ENCODE data around the gene ATR. TPM values are rescaled to one million over a fixed set of nuclear protein-coding genes. Genes with fewer than 3 reads are reported as not detected.
A peak's percentile ranks its signal among the peaks of the same experiment; 100 is the strongest.

Gene ATR
- polyA plus RNA-seq, 3 donors, result 6.3 to 16.4 (median 6.6) TPM

DNA sequence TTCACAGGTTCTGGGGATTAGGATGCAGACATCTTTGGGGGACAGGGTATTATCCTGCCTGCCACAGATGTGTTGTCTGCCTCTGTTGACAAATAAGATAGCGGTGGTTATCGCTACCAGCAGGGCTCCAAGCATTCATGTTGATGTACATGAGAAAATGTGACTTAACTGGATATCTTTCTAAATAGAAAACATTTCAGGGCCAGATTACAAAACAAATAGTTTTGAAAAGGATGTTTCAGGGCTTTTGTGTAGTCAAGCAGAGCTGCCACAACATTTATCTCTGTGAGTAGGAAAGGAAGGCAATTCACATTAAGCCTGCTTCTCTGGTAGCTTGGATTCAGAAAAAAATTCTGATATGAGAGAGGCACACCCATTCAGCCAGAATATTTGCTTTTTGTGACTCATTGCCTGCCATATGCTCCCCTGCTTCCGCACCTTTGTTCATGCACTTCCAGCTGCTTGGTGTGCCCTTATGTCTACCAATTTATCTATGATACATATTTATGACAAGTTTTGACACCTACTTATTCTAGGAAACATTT lies 40.5 kb upstream of the ATR start:
- no peak for DNase-seq
- no peak overlapping the region for H2AFZ ChIP-seq (ENCODE audit: insufficient read depth, low read depth, low read length, poor library complexity, severe bottlenecking)
- H3K27ac Mint-ChIP-seq, result no peak overlapping the region
- no peaks in the 10 kb centered on the region for H3K27me3 ChIP-seq (ENCODE audit: control insufficient read depth in 2 of 2, insufficient read depth in 2 of 2, low read length in 2 of 2)
- no peaks in the 10 kb centered on the region for H3K4me1 ChIP-seq (ENCODE audit: control insufficient read depth in 1 of 2, insufficient read depth in 2 of 2, low read length in 2 of 2)
- no peak overlapping the region for H3K9ac ChIP-seq (ENCODE audit: insufficient read depth, low read length, poor library complexity, severe bottlenecking)
- H3K9me3 ChIP-seq (replicated peaks in 1 of 2; ENCODE audit: control insufficient read depth in 1 of 2, insufficient read depth in 1 of 2, low read length in 2 of 2), result no peaks in the 10 kb centered on the region
- intact Hi-C loops (cut with micrococcal nuclease), result no loop called here
- H3K4me2 ChIP-seq (replicated peaks; ENCODE audit: extremely low read depth, low read length, poor library complexity, severe bottlenecking), result no peak overlapping the region
- H3K79me2 ChIP-seq (ENCODE audit: insufficient read depth, low read length), result no peaks in the 10 kb centered on the region
- no peaks in the 10 kb centered on the region for H3K27me3 Mint-ChIP-seq (ENCODE audit: low read depth in 3 of 3)
- H3K36me3 ChIP-seq (replicated peaks in 1 of 2; ENCODE audit: control insufficient read depth in 1 of 2, insufficient read depth in 2 of 2, low read length in 2 of 2), result no peaks in the 10 kb centered on the region
- H3K4me3 ChIP-seq (replicated peaks in 1 of 3; ENCODE audit: low read depth in 2 of 3, low read length in 3 of 3), result no peak overlapping the region
- no peaks in the 10 kb centered on the region for H4K20me1 ChIP-seq (ENCODE audit: insufficient read depth, low read length)
- H3K9me3 Mint-ChIP-seq, result no peaks in the 10 kb centered on the region
- no peaks in the 10 kb centered on the region for H3K36me3 Mint-ChIP-seq
- H3K4me1 Mint-ChIP-seq, result no peaks in the 10 kb centered on the region
- no peak overlapping the region for H3K27ac ChIP-seq (ENCODE audit: low read depth in 1 of 2, low read length in 2 of 2)
- no peak overlapping the region for H3K4me3 Mint-ChIP-seq
- TF ChIP-seq, protein P1, sequence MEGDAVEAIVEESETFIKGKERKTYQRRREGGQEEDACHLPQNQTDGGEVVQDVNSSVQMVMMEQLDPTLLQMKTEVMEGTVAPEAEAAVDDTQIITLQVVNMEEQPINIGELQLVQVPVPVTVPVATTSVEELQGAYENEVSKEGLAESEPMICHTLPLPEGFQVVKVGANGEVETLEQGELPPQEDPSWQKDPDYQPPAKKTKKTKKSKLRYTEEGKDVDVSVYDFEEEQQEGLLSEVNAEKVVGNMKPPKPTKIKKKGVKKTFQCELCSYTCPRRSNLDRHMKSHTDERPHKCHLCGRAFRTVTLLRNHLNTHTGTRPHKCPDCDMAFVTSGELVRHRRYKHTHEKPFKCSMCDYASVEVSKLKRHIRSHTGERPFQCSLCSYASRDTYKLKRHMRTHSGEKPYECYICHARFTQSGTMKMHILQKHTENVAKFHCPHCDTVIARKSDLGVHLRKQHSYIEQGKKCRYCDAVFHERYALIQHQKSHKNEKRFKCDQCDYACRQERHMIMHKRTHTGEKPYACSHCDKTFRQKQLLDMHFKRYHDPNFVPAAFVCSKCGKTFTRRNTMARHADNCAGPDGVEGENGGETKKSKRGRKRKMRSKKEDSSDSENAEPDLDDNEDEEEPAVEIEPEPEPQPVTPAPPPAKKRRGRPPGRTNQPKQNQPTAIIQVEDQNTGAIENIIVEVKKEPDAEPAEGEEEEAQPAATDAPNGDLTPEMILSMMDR (IDR thresholded peaks at IDR 0.05), result no peak
- WGBS (ENCODE audit: insufficient coverage), result no CpG with 5 or more reads among the region's 3 CpGs

DNA sequence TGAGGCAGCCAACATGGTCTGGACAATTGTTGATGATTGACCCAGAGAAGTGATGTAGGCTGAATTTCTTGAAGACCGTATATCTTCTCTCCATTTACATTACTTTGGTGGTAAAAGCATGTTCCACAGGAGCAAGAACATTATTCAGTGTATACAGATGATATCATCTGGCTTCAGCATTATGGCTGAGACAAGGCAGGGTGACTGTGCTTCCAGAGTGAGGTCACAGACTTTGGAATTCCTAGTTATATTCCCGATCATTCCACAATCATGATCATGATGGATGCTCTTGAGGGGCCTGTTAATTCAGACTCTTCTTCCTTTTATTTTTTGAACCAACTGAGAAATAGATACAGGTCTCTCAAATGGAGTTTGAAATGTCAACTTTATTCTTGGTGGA lies 36.6 kb upstream of the ATR start:
- no CpG with 5 or more reads among the region's 2 CpGs for WGBS (ENCODE audit: insufficient coverage)
- no peaks in the 10 kb centered on the region for H4K20me1 ChIP-seq (ENCODE audit: insufficient read depth, low read length)

More for the DNA sequence above, 36.6 kb upstream of the ATR start:
- TF ChIP-seq, protein P1 (IDR thresholded peaks at IDR 0.05), result no peak
- Histone ChIP-seq H3K27ac (ENCODE audit: low read depth in 1 of 2, low read length in 2 of 2) (no peak overlapping the region), H3K4me2 (replicated peaks; ENCODE audit: extremely low read depth, low read length, poor library complexity, severe bottlenecking) (no peak overlapping the region), H3K4me1 (ENCODE audit: control insufficient read depth in 1 of 2, insufficient read depth in 2 of 2, low read length in 2 of 2) (no peaks in the 10 kb centered on the region), H3K36me3 (replicated peaks in 1 of 2; ENCODE audit: control insufficient read depth in 1 of 2, insufficient read depth in 2 of 2, low read length in 2 of 2) (no peaks in the 10 kb centered on the region), H3K9ac (ENCODE audit: insufficient read depth, low read length, poor library complexity, severe bottlenecking) (no peak overlapping the region), H3K79me2 (ENCODE audit: insufficient read depth, low read length) (no peaks in the 10 kb centered on the region), H3K9me3 (replicated peaks in 1 of 2; ENCODE audit: control insufficient read depth in 1 of 2, insufficient read depth in 1 of 2, low read length in 2 of 2) (no peaks in the 10 kb centered on the region), H3K27me3 (ENCODE audit: control insufficient read depth in 2 of 2, insufficient read depth in 2 of 2, low read length in 2 of 2) (no peaks in the 10 kb centered on the region), H2AFZ (ENCODE audit: insufficient read depth, low read depth, low read length, poor library complexity, severe bottlenecking) (no peak overlapping the region), H3K4me3 (replicated peaks in 1 of 3; ENCODE audit: low read depth in 2 of 3, low read length in 3 of 3) (no peak overlapping the region)
- peak overlapping the region in 1 of 7 donors; percentile 15 for H3K27ac Mint-ChIP-seq
- no peaks in the 10 kb centered on the region for H3K27me3 Mint-ChIP-seq (ENCODE audit: low read depth in 3 of 3)
- H3K9me3 Mint-ChIP-seq, result no peaks in the 10 kb centered on the region
- no peaks in the 10 kb centered on the region for H3K4me1 Mint-ChIP-seq
- DNase-seq, result no peak
- H3K36me3 Mint-ChIP-seq, result no peaks in the 10 kb centered on the region
- no peak overlapping the region for H3K4me3 Mint-ChIP-seq
- intact Hi-C loops (cut with micrococcal nuclease), result no loop called here

All from CD14-positive monocyte (primary cell).